ENCODE measurements around the gene LMAN2. TPM values are rescaled to one million over a fixed set of nuclear protein-coding genes. Genes with fewer than 3 reads are reported as not detected.
A peak's percentile ranks its signal among the peaks of the same experiment; 100 is the strongest.

LMAN2 gene
- total RNA-seq, 1 donor from 2014 or later = 103 TPM

GRCh38 chr5:177320879-177321278 lies 30.6 kb downstream of the LMAN2 start:
- Mint-ChIP-seq H3K9me3 (ENCODE audit: unreplicated experiment) (no peaks in the 10 kb centered on the region), H3K27ac (ENCODE audit: unreplicated experiment) (no peak overlapping the region), H3K4me1 (ENCODE audit: low read depth, unreplicated experiment) (peaks cover 6% of the 10 kb centered on the region), H3K4me3 (ENCODE audit: unreplicated experiment) (peak overlapping the region; percentile 27), H3K27me3 (ENCODE audit: low read depth, unreplicated experiment) (no peaks in the 10 kb centered on the region), H3K36me3 (ENCODE audit: low read depth, unreplicated experiment) (peaks cover 16% of the 10 kb centered on the region)
- no peak overlapping the region for H2AFZ ChIP-seq (ENCODE audit: low read depth, low read length)
- H3K4me3 ChIP-seq (ENCODE audit: insufficient read depth, low read depth, low read length) = no peak overlapping the region
- peaks cover 36% of the 10 kb centered on the region for H4K20me1 ChIP-seq (ENCODE audit: insufficient read depth, low read length)
- H3K27ac ChIP-seq (ENCODE audit: low read depth, low read length) = no peak overlapping the region
- H3K4me1 ChIP-seq (ENCODE audit: insufficient read depth, low read length) = peaks cover 3% of the 10 kb centered on the region
- H3K9me3 ChIP-seq (ENCODE audit: insufficient read depth, low read depth, low read length) = no peaks in the 10 kb centered on the region
- no peak overlapping the region for H3K9ac ChIP-seq (ENCODE audit: low read length)
- H3K79me2 ChIP-seq (ENCODE audit: insufficient read depth, low read length) = no peaks in the 10 kb centered on the region
- FAIRE-seq (no peak), DNase-seq (ENCODE audit: low read depth) (no peak)
- TF ChIP-seq EZH2 (IDR thresholded peaks at IDR 0.05; ENCODE audit: insufficient read depth, low read length) = no peak
- H3K4me2 ChIP-seq (ENCODE audit: low read length) = no peak overlapping the region
- peaks cover 2% of the 10 kb centered on the region for H3K36me3 ChIP-seq (ENCODE audit: insufficient read depth, low read length)
- no peaks in the 10 kb centered on the region for H3K27me3 ChIP-seq (ENCODE audit: insufficient read depth, low read length)

GRCh38 chr5:177319913-177320588 lies 31.4 kb downstream of the LMAN2 start:
- no peak for FAIRE-seq
- H3K9ac ChIP-seq (ENCODE audit: low read length) = no peak overlapping the region
- H3K4me1 ChIP-seq (ENCODE audit: insufficient read depth, low read length) = no peaks in the 10 kb centered on the region
- H3K27me3 ChIP-seq (ENCODE audit: insufficient read depth, low read length) = no peaks in the 10 kb centered on the region
- peaks cover 2% of the 10 kb centered on the region for H3K36me3 ChIP-seq (ENCODE audit: insufficient read depth, low read length)
- no peak overlapping the region for H3K27ac ChIP-seq (ENCODE audit: low read depth, low read length)
- H3K79me2 ChIP-seq (ENCODE audit: insufficient read depth, low read length) = no peaks in the 10 kb centered on the region
- TF ChIP-seq CTCF (IDR thresholded peaks at IDR 0.05; ENCODE audit: insufficient read depth, low read depth, low read length) (no peak), EZH2 (IDR thresholded peaks at IDR 0.05; ENCODE audit: insufficient read depth, low read length) (no peak)
- no peaks in the 10 kb centered on the region for H3K9me3 ChIP-seq (ENCODE audit: insufficient read depth, low read depth, low read length)
- Mint-ChIP-seq H3K27me3 (ENCODE audit: low read depth, unreplicated experiment) (no peaks in the 10 kb centered on the region), H3K4me3 (ENCODE audit: unreplicated experiment) (no peak overlapping the region), H3K4me1 (ENCODE audit: low read depth, unreplicated experiment) (peaks cover 3% of the 10 kb centered on the region), H3K9me3 (ENCODE audit: unreplicated experiment) (no peaks in the 10 kb centered on the region), H3K27ac (ENCODE audit: unreplicated experiment) (no peak overlapping the region), H3K36me3 (ENCODE audit: low read depth, unreplicated experiment) (peaks cover 16% of the 10 kb centered on the region)
- H4K20me1 ChIP-seq (ENCODE audit: insufficient read depth, low read length) = peaks cover 33% of the 10 kb centered on the region
- no peak for DNase-seq (ENCODE audit: low read depth)
- no peak overlapping the region for H2AFZ ChIP-seq (ENCODE audit: low read depth, low read length)
- H3K4me2 ChIP-seq (ENCODE audit: low read length) = no peak overlapping the region
- no peak overlapping the region for H3K4me3 ChIP-seq (ENCODE audit: insufficient read depth, low read depth, low read length)

GRCh38 chr5:177317959-177318377 lies 33.5 kb downstream of the LMAN2 start:
- H3K27me3 ChIP-seq (ENCODE audit: insufficient read depth, low read length) = no peaks in the 10 kb centered on the region
- Mint-ChIP-seq H3K9me3 (ENCODE audit: unreplicated experiment) (no peaks in the 10 kb centered on the region), H3K4me1 (ENCODE audit: low read depth, unreplicated experiment) (peaks cover 3% of the 10 kb centered on the region), H3K4me3 (ENCODE audit: unreplicated experiment) (no peak overlapping the region), H3K27me3 (ENCODE audit: low read depth, unreplicated experiment) (no peaks in the 10 kb centered on the region), H3K27ac (ENCODE audit: unreplicated experiment) (no peak overlapping the region), H3K36me3 (ENCODE audit: low read depth, unreplicated experiment) (peaks cover 9% of the 10 kb centered on the region)
- no peak overlapping the region for H3K4me3 ChIP-seq (ENCODE audit: insufficient read depth, low read depth, low read length)
- H2AFZ ChIP-seq (ENCODE audit: low read depth, low read length) = no peak overlapping the region
- no peaks in the 10 kb centered on the region for H3K4me1 ChIP-seq (ENCODE audit: insufficient read depth, low read length)
- no peak for FAIRE-seq
- peaks cover 31% of the 10 kb centered on the region for H4K20me1 ChIP-seq (ENCODE audit: insufficient read depth, low read length)
- H3K36me3 ChIP-seq (ENCODE audit: insufficient read depth, low read length) = peaks cover 2% of the 10 kb centered on the region
- peak; percentile 51 for DNase-seq (ENCODE audit: low read depth)
- H3K9me3 ChIP-seq (ENCODE audit: insufficient read depth, low read depth, low read length) = no peaks in the 10 kb centered on the region
- H3K79me2 ChIP-seq (ENCODE audit: insufficient read depth, low read length) = no peaks in the 10 kb centered on the region
- H3K27ac ChIP-seq (ENCODE audit: low read depth, low read length) = no peak overlapping the region
- TF ChIP-seq EZH2 (IDR thresholded peaks at IDR 0.05; ENCODE audit: insufficient read depth, low read length) (no peak), CTCF (IDR thresholded peaks at IDR 0.05; ENCODE audit: insufficient read depth, low read depth, low read length) (peak; percentile 98)
- no peak overlapping the region for H3K4me2 ChIP-seq (ENCODE audit: low read length)
- no peak overlapping the region for H3K9ac ChIP-seq (ENCODE audit: low read length)

Data from astrocyte (in vitro differentiated cells and primary cell).